ENCODE measurements around the gene SLC9C1. TPM values are rescaled to one million over a fixed set of nuclear protein-coding genes. Genes with fewer than 3 reads are reported as not detected.

SLC9C1 gene
- polyA plus RNA-seq, 2 donors, result not detected

DNA sequence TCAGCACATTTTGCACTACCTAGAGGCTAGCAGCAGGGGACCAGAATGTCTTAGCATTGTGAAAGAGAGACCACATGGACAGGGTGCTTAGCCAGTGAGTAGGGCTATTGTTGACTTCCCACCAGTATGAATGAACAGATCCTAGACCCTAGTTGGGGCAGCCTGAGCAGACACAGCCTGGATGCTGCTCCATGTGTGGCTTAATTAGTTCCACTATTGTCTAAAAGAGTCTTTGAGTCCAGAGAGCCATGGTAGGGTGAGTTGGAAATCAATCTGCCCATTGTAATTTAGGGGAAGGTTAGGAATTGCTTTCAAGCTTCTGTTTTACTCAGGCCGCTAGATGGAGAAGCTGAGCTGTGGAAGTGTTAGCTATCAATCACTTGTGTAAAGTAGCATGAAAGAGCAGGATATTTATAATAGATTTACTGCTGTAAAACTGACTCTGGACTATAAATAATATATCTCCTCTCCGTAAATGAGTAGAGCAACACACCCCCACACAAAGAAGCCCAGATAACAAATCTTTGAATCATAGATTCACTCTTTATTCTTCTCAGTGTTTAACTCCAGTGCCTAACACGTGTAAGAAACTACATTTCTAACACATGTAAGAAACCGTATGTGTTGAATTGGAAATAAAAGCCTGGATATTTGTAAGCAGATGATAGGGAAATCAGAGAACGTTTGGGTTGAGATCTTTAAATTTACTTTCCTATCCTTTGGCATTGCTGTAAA, 156.9 kb downstream of the SLC9C1 start:
- Histone ChIP-seq H3K9me3 (ENCODE audit: control insufficient read depth in 2 of 2, insufficient read depth in 1 of 2, low read depth in 1 of 2, low read length in 1 of 2) (no peaks in the 10 kb centered on the region), H3K36me3 (ENCODE audit: control insufficient read depth in 2 of 2, insufficient read depth in 2 of 2, low read length in 1 of 2) (no peaks in the 10 kb centered on the region), H3K4me3 (ENCODE audit: low read depth in 1 of 2, low read length in 2 of 2) (no peak overlapping the region), H3K27ac (ENCODE audit: low read depth in 2 of 2, low read length in 1 of 2) (no peak overlapping the region), H3K27me3 (ENCODE audit: control insufficient read depth in 1 of 2, insufficient read depth in 2 of 2, low read length in 2 of 2) (no peaks in the 10 kb centered on the region), H3K4me1 (ENCODE audit: control insufficient read depth in 2 of 2, insufficient read depth in 2 of 2, low read length in 1 of 2) (peaks cover 0 to 3% of the 10 kb centered on the region in 2 donors)
- 36 to 37% methylated on average over 5 of the region's 5 CpGs for WGBS, 2 donors

DNA sequence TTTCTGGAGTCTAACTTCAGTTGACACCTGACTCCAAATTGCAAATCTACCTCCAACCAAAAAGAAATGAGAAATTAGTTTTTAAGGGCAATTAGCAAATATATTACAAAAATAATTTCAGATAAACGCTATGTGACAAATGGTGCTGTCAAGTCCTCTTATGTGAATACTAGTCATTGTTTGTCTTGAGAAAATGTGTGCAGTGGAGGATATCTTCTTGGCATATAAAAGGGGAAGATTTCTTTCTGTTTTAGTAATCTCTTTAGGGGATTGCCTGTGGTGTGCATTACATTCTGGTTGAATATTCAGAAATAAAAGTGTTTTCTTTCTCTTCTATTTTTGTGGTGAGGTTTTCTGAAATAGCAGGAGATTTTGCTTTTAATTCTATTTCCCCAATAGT, 158.0 kb downstream of the SLC9C1 start:
- Histone ChIP-seq H3K27ac (ENCODE audit: low read depth in 2 of 2, low read length in 1 of 2) (no peak overlapping the region), H3K36me3 (ENCODE audit: control insufficient read depth in 2 of 2, insufficient read depth in 2 of 2, low read length in 1 of 2) (no peaks in the 10 kb centered on the region), H3K4me3 (ENCODE audit: low read depth in 1 of 2, low read length in 2 of 2) (no peak overlapping the region), H3K9me3 (ENCODE audit: control insufficient read depth in 2 of 2, insufficient read depth in 1 of 2, low read depth in 1 of 2, low read length in 1 of 2) (no peaks in the 10 kb centered on the region), H3K27me3 (ENCODE audit: control insufficient read depth in 1 of 2, insufficient read depth in 2 of 2, low read length in 2 of 2) (no peaks in the 10 kb centered on the region), H3K4me1 (ENCODE audit: control insufficient read depth in 2 of 2, insufficient read depth in 2 of 2, low read length in 1 of 2) (peaks cover 0 to 3% of the 10 kb centered on the region in 2 donors)
- 34 to 38% methylated on average over 1 of the region's 1 CpG for WGBS, 2 donors

DNA sequence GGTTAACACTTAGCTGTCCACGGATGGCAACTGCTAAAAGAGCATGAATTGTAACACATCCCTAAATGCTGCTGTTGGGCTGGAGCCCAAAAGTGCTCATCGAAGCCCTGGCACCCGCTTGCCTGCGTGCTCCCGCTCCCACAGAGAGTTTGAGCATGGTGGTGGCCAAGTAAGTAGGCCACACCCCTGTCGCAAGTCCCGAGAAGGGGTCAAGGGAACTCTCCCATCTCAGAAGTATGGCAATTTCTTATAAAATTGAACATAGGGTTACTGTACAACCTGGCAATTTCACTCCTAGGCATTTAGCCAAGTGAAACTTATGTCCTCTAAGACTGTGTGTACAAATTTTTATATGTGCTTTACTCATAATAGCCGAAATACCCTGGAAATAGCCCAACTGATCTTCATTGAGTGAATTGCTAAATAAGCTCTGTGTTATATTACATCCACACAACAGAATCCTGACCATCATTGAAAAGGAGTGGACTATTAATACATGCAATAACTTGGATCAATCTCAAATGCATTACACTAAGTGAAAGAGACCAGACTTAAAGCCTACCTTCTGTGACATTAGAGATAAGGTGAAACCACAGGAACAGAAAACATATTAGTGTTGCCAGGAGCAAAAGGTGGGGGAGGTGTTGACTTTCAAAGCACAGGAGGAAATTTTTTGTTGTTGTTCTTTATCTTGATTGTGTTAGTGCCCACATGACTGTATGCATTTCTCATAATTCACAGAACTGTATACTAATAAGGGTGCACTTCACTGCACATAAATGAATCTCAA, 159.5 kb downstream of the SLC9C1 start:
- 74 to 76% methylated on average over 8 of the region's 8 CpGs for WGBS, 2 donors
- Histone ChIP-seq H3K9me3 (ENCODE audit: control insufficient read depth in 2 of 2, insufficient read depth in 1 of 2, low read depth in 1 of 2, low read length in 1 of 2) (no peaks in the 10 kb centered on the region), H3K4me3 (ENCODE audit: low read depth in 1 of 2, low read length in 2 of 2) (no peak overlapping the region), H3K4me1 (ENCODE audit: control insufficient read depth in 2 of 2, insufficient read depth in 2 of 2, low read length in 1 of 2) (peaks cover 0 to 3% of the 10 kb centered on the region in 2 donors), H3K27ac (ENCODE audit: low read depth in 2 of 2, low read length in 1 of 2) (no peak overlapping the region), H3K27me3 (ENCODE audit: control insufficient read depth in 1 of 2, insufficient read depth in 2 of 2, low read length in 2 of 2) (no peaks in the 10 kb centered on the region), H3K36me3 (ENCODE audit: control insufficient read depth in 2 of 2, insufficient read depth in 2 of 2, low read length in 1 of 2) (no peaks in the 10 kb centered on the region)

DNA sequence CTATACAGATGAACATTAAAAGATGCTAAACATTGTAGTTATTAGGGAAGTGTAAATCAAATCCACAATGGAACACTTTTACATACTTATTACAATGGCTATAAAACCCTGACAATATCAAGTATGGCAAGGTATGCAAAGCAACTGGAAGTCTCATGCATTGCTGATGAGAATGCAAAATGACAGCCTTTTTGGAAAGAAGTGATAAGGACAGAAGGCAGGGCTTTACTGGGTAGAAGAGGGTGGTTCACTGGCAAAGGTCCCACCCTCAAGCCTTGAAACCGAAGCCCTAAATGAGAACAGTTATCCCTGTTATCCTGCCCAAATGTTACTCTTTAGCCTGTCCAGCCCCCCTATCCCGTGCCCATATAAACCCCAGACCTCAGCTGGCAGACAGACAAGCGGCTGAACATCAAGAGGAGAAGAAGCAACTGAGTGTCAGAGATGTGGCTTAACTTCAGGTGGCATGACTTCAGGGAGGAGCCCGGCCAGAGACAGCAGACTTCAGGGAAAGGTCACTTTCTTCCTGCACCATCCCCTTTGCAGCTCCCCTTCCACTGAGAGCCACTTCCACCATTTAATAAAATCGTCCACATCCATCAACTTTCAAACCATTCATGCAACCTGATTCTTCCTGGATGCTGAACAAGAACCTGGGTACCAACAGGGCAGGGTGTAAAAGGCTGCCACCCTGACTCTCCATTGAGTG, 160.2 kb downstream of the SLC9C1 start:
- Histone ChIP-seq H3K9me3 (ENCODE audit: control insufficient read depth in 2 of 2, insufficient read depth in 1 of 2, low read depth in 1 of 2, low read length in 1 of 2) (no peaks in the 10 kb centered on the region), H3K36me3 (ENCODE audit: control insufficient read depth in 2 of 2, insufficient read depth in 2 of 2, low read length in 1 of 2) (no peaks in the 10 kb centered on the region), H3K4me1 (ENCODE audit: control insufficient read depth in 2 of 2, insufficient read depth in 2 of 2, low read length in 1 of 2) (peaks cover 0 to 3% of the 10 kb centered on the region in 2 donors), H3K27me3 (ENCODE audit: control insufficient read depth in 1 of 2, insufficient read depth in 2 of 2, low read length in 2 of 2) (no peaks in the 10 kb centered on the region), H3K27ac (ENCODE audit: low read depth in 2 of 2, low read length in 1 of 2) (no peak overlapping the region), H3K4me3 (ENCODE audit: low read depth in 1 of 2, low read length in 2 of 2) (no peak overlapping the region)
- 82% methylated on average over 5 of the region's 5 CpGs for WGBS, 2 donors

DNA sequence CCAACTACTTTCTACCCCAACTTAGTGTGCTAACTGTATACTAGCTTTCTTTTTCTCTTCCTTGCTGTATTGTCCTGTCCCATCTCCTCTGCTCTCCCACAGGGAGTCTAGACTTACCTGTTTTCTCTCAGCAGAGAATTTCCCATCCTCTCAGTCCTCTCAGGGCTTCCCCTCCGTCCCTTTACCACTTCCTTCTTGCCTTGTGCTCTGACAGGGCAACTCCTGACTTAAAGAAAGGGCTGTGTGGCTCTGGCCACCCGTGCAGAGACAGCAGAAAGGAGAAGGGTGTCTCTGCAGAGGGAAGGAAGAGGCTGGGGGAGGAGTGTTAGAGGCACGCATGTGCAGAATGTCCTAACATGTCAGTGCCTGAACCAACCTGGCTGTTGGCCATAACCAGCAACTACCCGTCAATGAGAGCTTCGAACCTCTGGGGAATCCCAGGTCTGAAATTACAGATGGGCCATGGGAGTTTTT, 161.0 kb downstream of the SLC9C1 start, which contains the start of gene GCSAM:
GCSAM (minus strand) TSS at position 274 of the 474 bp plus-strand sequence; CDS start at position 146, 128 bp downstream.
- Histone ChIP-seq H3K36me3 (ENCODE audit: control insufficient read depth in 2 of 2, insufficient read depth in 2 of 2, low read length in 1 of 2) (no peaks in the 10 kb centered on the region), H3K27ac (ENCODE audit: low read depth in 2 of 2, low read length in 1 of 2) (no peak within 1 kb of the TSS), H3K4me1 (ENCODE audit: control insufficient read depth in 2 of 2, insufficient read depth in 2 of 2, low read length in 1 of 2) (peaks cover 0 to 3% of the 10 kb centered on the region in 2 donors), H3K27me3 (ENCODE audit: control insufficient read depth in 1 of 2, insufficient read depth in 2 of 2, low read length in 2 of 2) (no peaks in the 10 kb centered on the region), H3K4me3 (ENCODE audit: low read depth in 1 of 2, low read length in 2 of 2) (peak within 1 kb of the TSS in 1 of 2 donors; percentile 29), H3K9me3 (ENCODE audit: control insufficient read depth in 2 of 2, insufficient read depth in 1 of 2, low read depth in 1 of 2, low read length in 1 of 2) (no peaks in the 10 kb centered on the region)
- 20 to 34% methylated on average over 5 of the region's 5 CpGs for WGBS, 2 donors

DNA sequence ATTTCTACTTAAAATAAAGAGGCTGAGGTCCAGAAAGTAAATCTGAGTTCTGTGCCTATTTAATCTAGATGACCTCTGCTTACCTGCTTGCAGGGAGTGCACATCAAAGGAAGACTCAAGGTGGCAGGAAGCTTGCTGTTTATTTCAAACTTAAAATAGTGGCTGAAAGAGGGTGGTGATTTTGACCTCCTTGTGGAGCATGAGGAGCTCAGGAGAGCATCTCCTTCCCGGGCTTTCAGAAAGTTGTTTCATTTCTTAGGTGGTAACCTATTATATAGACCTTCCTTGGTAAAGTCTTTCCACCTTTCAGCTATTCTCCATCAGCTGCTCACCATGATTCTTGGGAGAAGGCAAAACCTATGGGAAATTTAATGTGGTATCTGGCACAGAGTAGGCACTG, 161.5 kb downstream of the SLC9C1 start:
- H3K4me3 ChIP-seq (ENCODE audit: low read depth in 1 of 2, low read length in 2 of 2), result peak overlapping the region in 1 of 2 donors; percentile 29
- peaks cover 0 to 3% of the 10 kb centered on the region in 2 donors for H3K4me1 ChIP-seq (ENCODE audit: control insufficient read depth in 2 of 2, insufficient read depth in 2 of 2, low read length in 1 of 2)
- no peaks in the 10 kb centered on the region for H3K9me3 ChIP-seq (ENCODE audit: control insufficient read depth in 2 of 2, insufficient read depth in 1 of 2, low read depth in 1 of 2, low read length in 1 of 2)
- no peaks in the 10 kb centered on the region for H3K27me3 ChIP-seq (ENCODE audit: control insufficient read depth in 1 of 2, insufficient read depth in 2 of 2, low read length in 2 of 2)
- H3K27ac ChIP-seq (ENCODE audit: low read depth in 2 of 2, low read length in 1 of 2), result no peak overlapping the region
- WGBS, 2 donors, result 81 to 84% methylated on average over 1 of the region's 1 CpG
- no peaks in the 10 kb centered on the region for H3K36me3 ChIP-seq (ENCODE audit: control insufficient read depth in 2 of 2, insufficient read depth in 2 of 2, low read length in 1 of 2)

DNA sequence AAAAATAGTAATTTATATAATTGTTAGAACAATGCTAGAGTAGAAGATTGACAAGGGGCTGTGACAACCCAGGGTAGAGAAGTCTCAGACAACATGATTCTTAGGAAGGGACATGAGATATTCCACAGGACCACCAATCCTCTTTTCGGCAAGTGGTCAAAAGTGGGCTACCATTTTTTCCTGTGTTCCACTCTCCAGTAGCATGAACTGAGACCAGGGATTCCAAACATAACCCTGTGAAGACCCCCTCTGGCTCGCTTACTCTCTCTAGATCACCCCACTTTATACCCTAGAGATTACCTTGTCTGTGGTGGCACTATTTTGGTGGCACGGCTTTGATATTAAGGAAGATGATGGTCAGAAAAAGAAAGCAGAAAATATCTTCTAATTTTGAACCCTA, 161.9 kb downstream of the SLC9C1 start:
- H3K36me3 ChIP-seq (ENCODE audit: control insufficient read depth in 2 of 2, insufficient read depth in 2 of 2, low read length in 1 of 2), result no peaks in the 10 kb centered on the region
- no peak overlapping the region for H3K27ac ChIP-seq (ENCODE audit: low read depth in 2 of 2, low read length in 1 of 2)
- no peak overlapping the region for H3K4me3 ChIP-seq (ENCODE audit: low read depth in 1 of 2, low read length in 2 of 2)
- H3K27me3 ChIP-seq (ENCODE audit: control insufficient read depth in 1 of 2, insufficient read depth in 2 of 2, low read length in 2 of 2), result no peaks in the 10 kb centered on the region
- 90 to 95% methylated on average over 3 of the region's 3 CpGs for WGBS, 2 donors
- no peaks in the 10 kb centered on the region for H3K9me3 ChIP-seq (ENCODE audit: control insufficient read depth in 2 of 2, insufficient read depth in 1 of 2, low read depth in 1 of 2, low read length in 1 of 2)
- peaks cover 0 to 3% of the 10 kb centered on the region in 2 donors for H3K4me1 ChIP-seq (ENCODE audit: control insufficient read depth in 2 of 2, insufficient read depth in 2 of 2, low read length in 1 of 2)

DNA sequence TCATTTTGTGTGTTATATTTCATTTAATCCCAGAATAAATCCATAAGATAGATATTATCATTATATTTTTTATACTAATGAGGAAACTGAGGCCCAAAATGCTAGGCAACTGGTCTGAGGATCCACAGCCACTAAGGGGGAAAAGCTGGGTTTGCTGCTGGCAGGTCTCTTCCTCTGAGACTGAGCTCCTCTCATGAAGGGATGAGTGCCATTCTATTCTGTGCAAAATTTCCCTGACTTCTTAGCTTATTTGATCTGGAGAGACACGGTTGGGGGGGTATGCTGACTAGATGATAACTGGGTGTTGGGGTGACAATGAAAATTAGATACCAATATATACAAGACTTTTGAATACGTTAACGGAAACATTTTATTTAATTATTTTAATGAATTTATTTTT, 162.9 kb downstream of the SLC9C1 start:
- H3K36me3 ChIP-seq (ENCODE audit: control insufficient read depth in 2 of 2, insufficient read depth in 2 of 2, low read length in 1 of 2), result no peaks in the 10 kb centered on the region
- H3K27me3 ChIP-seq (ENCODE audit: control insufficient read depth in 1 of 2, insufficient read depth in 2 of 2, low read length in 2 of 2), result no peaks in the 10 kb centered on the region
- H3K27ac ChIP-seq (ENCODE audit: low read depth in 2 of 2, low read length in 1 of 2), result no peak overlapping the region
- 91 to 93% methylated on average over 3 of the region's 3 CpGs for WGBS, 2 donors
- H3K9me3 ChIP-seq (ENCODE audit: control insufficient read depth in 2 of 2, insufficient read depth in 1 of 2, low read depth in 1 of 2, low read length in 1 of 2), result no peaks in the 10 kb centered on the region
- peaks cover 0 to 3% of the 10 kb centered on the region in 2 donors for H3K4me1 ChIP-seq (ENCODE audit: control insufficient read depth in 2 of 2, insufficient read depth in 2 of 2, low read length in 1 of 2)
- no peak overlapping the region for H3K4me3 ChIP-seq (ENCODE audit: low read depth in 1 of 2, low read length in 2 of 2)

DNA sequence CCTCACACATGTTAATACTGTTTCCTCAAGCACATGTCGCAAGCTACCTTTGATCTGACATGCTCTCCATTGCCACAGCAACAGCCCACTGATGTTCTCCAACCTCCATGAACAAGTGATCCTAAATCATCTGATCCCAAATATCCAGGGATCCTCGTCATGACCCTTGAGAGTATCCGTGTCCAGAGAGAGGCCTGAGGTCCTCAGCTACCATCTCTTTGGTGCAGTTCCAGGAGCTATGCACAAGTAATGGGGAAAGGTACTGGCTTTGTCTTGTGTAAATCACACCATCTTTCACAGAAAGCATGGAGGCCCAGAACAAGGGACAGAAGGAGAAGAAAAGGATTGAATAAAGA, 163.4 kb downstream of the SLC9C1 start:
- Histone ChIP-seq H3K9me3 (ENCODE audit: control insufficient read depth in 2 of 2, insufficient read depth in 1 of 2, low read depth in 1 of 2, low read length in 1 of 2) (no peaks in the 10 kb centered on the region), H3K27me3 (ENCODE audit: control insufficient read depth in 1 of 2, insufficient read depth in 2 of 2, low read length in 2 of 2) (no peaks in the 10 kb centered on the region), H3K4me3 (ENCODE audit: low read depth in 1 of 2, low read length in 2 of 2) (no peak overlapping the region), H3K27ac (ENCODE audit: low read depth in 2 of 2, low read length in 1 of 2) (no peak overlapping the region), H3K4me1 (ENCODE audit: control insufficient read depth in 2 of 2, insufficient read depth in 2 of 2, low read length in 1 of 2) (peaks cover 0 to 3% of the 10 kb centered on the region in 2 donors), H3K36me3 (ENCODE audit: control insufficient read depth in 2 of 2, insufficient read depth in 2 of 2, low read length in 1 of 2) (no peaks in the 10 kb centered on the region)
- 91 to 97% methylated on average over 3 of the region's 3 CpGs for WGBS, 2 donors
